ENCODE measurements around the gene KDM4C. TPM values are rescaled to one million over a fixed set of nuclear protein-coding genes. Genes with fewer than 3 reads are reported as not detected.

Gene KDM4C
- total and polyA plus RNA-seq, 2 donors (not counting 1 experiment from before 2014, with no cell fraction given), result 13.0 to 39.0 TPM

- TF ChIP-seq EZH2 (IDR thresholded peaks at IDR 0.05; ENCODE audit: low read length, missing control alignments), result no peak
- TF ChIP-seq CTCF (conservative IDR thresholded peaks at IDR 0.05 in 1 of 2, IDR thresholded peaks at IDR 0.05 in 1 of 2; ENCODE audit: low read depth in 1 of 2, low read length in 2 of 2), result no peak
- Histone ChIP-seq H3K4me2 (ENCODE audit: extremely low read depth, insufficient read depth, low read length) (no peak overlapping the region), H2AFZ (ENCODE audit: low read length) (no peak overlapping the region), H3K9me3 (ENCODE audit: control insufficient read depth, insufficient read depth, low read depth, low read length) (no peaks in the 10 kb centered on the region), H3K36me3 (ENCODE audit: control insufficient read depth, insufficient read depth, low read length) (no peaks in the 10 kb centered on the region), H3K9ac (ENCODE audit: insufficient read depth, low read length) (no peak overlapping the region), H3K79me2 (ENCODE audit: control insufficient read depth, insufficient read depth, low read length) (no peaks in the 10 kb centered on the region), H3K27me3 (ENCODE audit: control insufficient read depth, insufficient read depth, low read length) (no peaks in the 10 kb centered on the region), H3K27ac (ENCODE audit: insufficient read depth, low read length) (no peak overlapping the region), H3K4me3 (replicated peaks in 1 of 4; ENCODE audit: control extremely low read depth in 1 of 4, insufficient read depth in 1 of 4, low read depth in 3 of 4, low read length in 4 of 4) (no peak overlapping the region), H3K4me1 (ENCODE audit: control insufficient read depth, extremely low read depth, insufficient read depth, low read length) (no peaks in the 10 kb centered on the region), H4K20me1 (ENCODE audit: control insufficient read depth, extremely low read depth, insufficient read depth, low read length) (no peaks in the 10 kb centered on the region)
- DNase-seq (ENCODE audit: low read depth in 2 of 2), result no peak
These were observed 135.8 kb downstream of the KDM4C start for GRCh38 chr9:6893350-6894131.

GRCh38 chr9:6894135-6894534 is 136.4 kb downstream of the KDM4C start:
- Histone ChIP-seq H3K4me1 (ENCODE audit: control insufficient read depth, extremely low read depth, insufficient read depth, low read length) (no peaks in the 10 kb centered on the region), H3K79me2 (ENCODE audit: control insufficient read depth, insufficient read depth, low read length) (no peaks in the 10 kb centered on the region), H3K27me3 (ENCODE audit: control insufficient read depth, insufficient read depth, low read length) (no peaks in the 10 kb centered on the region), H3K27ac (ENCODE audit: insufficient read depth, low read length) (no peak overlapping the region), H3K9me3 (ENCODE audit: control insufficient read depth, insufficient read depth, low read depth, low read length) (no peaks in the 10 kb centered on the region), H3K4me3 (replicated peaks in 1 of 4; ENCODE audit: control extremely low read depth in 1 of 4, insufficient read depth in 1 of 4, low read depth in 3 of 4, low read length in 4 of 4) (no peak overlapping the region), H3K36me3 (ENCODE audit: control insufficient read depth, insufficient read depth, low read length) (no peaks in the 10 kb centered on the region), H2AFZ (ENCODE audit: low read length) (no peak overlapping the region), H3K4me2 (ENCODE audit: extremely low read depth, insufficient read depth, low read length) (no peak overlapping the region), H3K9ac (ENCODE audit: insufficient read depth, low read length) (no peak overlapping the region), H4K20me1 (ENCODE audit: control insufficient read depth, extremely low read depth, insufficient read depth, low read length) (no peaks in the 10 kb centered on the region)
- no peak for DNase-seq (ENCODE audit: low read depth in 2 of 2)
- TF ChIP-seq EZH2 (IDR thresholded peaks at IDR 0.05; ENCODE audit: low read length, missing control alignments), result no peak

GRCh38 chr9:6895754-6896153 is 138.0 kb downstream of the KDM4C start:
- Histone ChIP-seq H4K20me1 (ENCODE audit: control insufficient read depth, extremely low read depth, insufficient read depth, low read length) (no peaks in the 10 kb centered on the region), H3K9me3 (ENCODE audit: control insufficient read depth, insufficient read depth, low read depth, low read length) (no peaks in the 10 kb centered on the region), H3K79me2 (ENCODE audit: control insufficient read depth, insufficient read depth, low read length) (no peaks in the 10 kb centered on the region), H3K4me1 (ENCODE audit: control insufficient read depth, extremely low read depth, insufficient read depth, low read length) (no peaks in the 10 kb centered on the region), H3K9ac (ENCODE audit: insufficient read depth, low read length) (no peak overlapping the region), H2AFZ (ENCODE audit: low read length) (no peak overlapping the region), H3K4me2 (ENCODE audit: extremely low read depth, insufficient read depth, low read length) (no peak overlapping the region), H3K27me3 (ENCODE audit: control insufficient read depth, insufficient read depth, low read length) (no peaks in the 10 kb centered on the region), H3K4me3 (replicated peaks in 1 of 4; ENCODE audit: control extremely low read depth in 1 of 4, insufficient read depth in 1 of 4, low read depth in 3 of 4, low read length in 4 of 4) (no peak overlapping the region), H3K36me3 (ENCODE audit: control insufficient read depth, insufficient read depth, low read length) (no peaks in the 10 kb centered on the region), H3K27ac (ENCODE audit: insufficient read depth, low read length) (no peak overlapping the region)
- no peak for DNase-seq (ENCODE audit: low read depth in 2 of 2)
- no peak for TF ChIP-seq CTCF (conservative IDR thresholded peaks at IDR 0.05 in 1 of 2, IDR thresholded peaks at IDR 0.05 in 1 of 2; ENCODE audit: low read depth in 1 of 2, low read length in 2 of 2)
- no peak for TF ChIP-seq EZH2 (IDR thresholded peaks at IDR 0.05; ENCODE audit: low read length, missing control alignments)
